B cell (primary cell): ENCODE results near the gene PPFIA1. TPM values are rescaled to one million over a fixed set of nuclear protein-coding genes. Genes with fewer than 3 reads are reported as not detected.
A peak's percentile ranks its signal among the peaks of the same experiment; 100 is the strongest.

Experiments used
- ATAC-seq: fragments of 200-7000 bp; cut with Tn5 transposase; one replicate; pipeline ENCODE4 v1.10.0; 2021; ENCODE audit warnings: low read depth, mild to moderate bottlenecking, moderate number of reproducible peaks, moderate library complexity
- CTCF ChIA-PET: fragments of 350-600 bp; sonication (Branson Sonifier 250); formaldehyde crosslinking; loops from one replicate; lab custom pipeline; 2021; ENCODE audit warnings: antibody characterized with exemption, inconsistent platforms; lab: Charles Lee
- POLR2A ChIA-PET: fragments of 350-600 bp; sonication (Branson Sonifier 250); formaldehyde crosslinking; loops from one replicate; lab custom pipeline; 2021; ENCODE audit warnings: antibody characterized with exemption; lab: Charles Lee
- DNase-seq: peaks from one replicate; pipeline ENCODE4 v3.0.0; 2013
- H2AFZ ChIP-seq: 2 replicates; pipeline ENCODE4 v1.6.1; 2012; ENCODE audit warnings: mild to moderate bottlenecking, low read depth, low read length; ENCODE audit not compliant: insufficient read depth, poor library complexity, severe bottlenecking
- H3K27ac ChIP-seq, 2 donors: 1 replicate in 1 of 2; 2 replicates in 1 of 2; pipeline ENCODE4 v1.5.1; 2012 to 2013; ENCODE audit warnings: low read length in 2 of 2, mild to moderate bottlenecking in 2 of 2, moderate library complexity in 1 of 2
- H3K27me3 ChIP-seq, 4 experiments: fragments of 200-600 bp in 1 of 4; sonication (generic) in 1 of 4; replicated peaks in 1 of 4; 1 replicate in 2 of 4; 2 replicates in 2 of 4; pipeline versions ENCODE4 v1.6.1 to v1.7.0; 2013 to 2016; ENCODE audit warnings: low read length in 3 of 4, mild to moderate bottlenecking in 2 of 4, mixed read lengths in 1 of 4, moderate library complexity in 1 of 4; ENCODE audit not compliant: insufficient read depth in 4 of 4, control insufficient read depth in 3 of 4; ENCODE audit errors: control extremely low read depth in 1 of 4
- H3K36me3 ChIP-seq, 2 experiments: replicated peaks in 1 of 2; 1 replicate in 1 of 2; 2 replicates in 1 of 2; pipeline versions ENCODE4 v1.6.1 to v1.7.1; 2013; ENCODE audit warnings: low read length in 1 of 2; ENCODE audit not compliant: insufficient read depth in 2 of 2, control insufficient read depth in 1 of 2; ENCODE audit errors: control extremely low read depth in 1 of 2, extremely low read depth in 1 of 2
- H3K4me1 ChIP-seq, 2 donors: fragments of 200-600 bp in 1 of 2; sonication (generic) in 1 of 2; 1 replicate in 1 of 2; 2 replicates in 1 of 2; pipeline versions ENCODE4 v1.5.1 to v1.6.1; 2013 to 2017; ENCODE audit warnings: low read length in 2 of 2; ENCODE audit not compliant: control insufficient read depth in 2 of 2, insufficient read depth in 2 of 2
- H3K4me2 ChIP-seq: replicated peaks from 2 replicates; pipeline ENCODE3; 2012; ENCODE audit warnings: mild to moderate bottlenecking, low read depth, low read length; ENCODE audit not compliant: poor library complexity, severe bottlenecking
- H3K4me3 ChIP-seq, 5 experiments: fragments of 200-600 bp in 1 of 5; sonication (generic) in 1 of 5; 1 replicate in 3 of 5; 2 replicates in 2 of 5; pipeline versions ENCODE4 v1.5.1 to v1.7.0; 2011 to 2016; ENCODE audit warnings: low read length in 4 of 5, mild to moderate bottlenecking in 4 of 5, low read depth in 2 of 5, control low read depth in 1 of 5, moderate library complexity in 1 of 5; ENCODE audit not compliant: insufficient read depth in 1 of 5; ENCODE audit errors: control extremely low read depth in 1 of 5, extremely low read depth in 1 of 5
- H3K79me2 ChIP-seq: fragments of 200-600 bp; sonication (generic); one replicate; pipeline ENCODE4 v1.6.0; 2016; ENCODE audit warnings: low read length; ENCODE audit not compliant: control insufficient read depth, insufficient read depth
- H3K9ac ChIP-seq: fragments of 200-600 bp; sonication (generic); 2 replicates; pipeline ENCODE4 v1.6.1; 2017; ENCODE audit warnings: mild to moderate bottlenecking, low read length, moderate library complexity
- H3K9me3 ChIP-seq, 3 donors: one replicate each; pipeline versions ENCODE4 v1.6.1 to v1.7.1; 2013; ENCODE audit warnings: low read length in 2 of 3; ENCODE audit not compliant: control insufficient read depth in 2 of 3, insufficient read depth in 1 of 3; ENCODE audit errors: control extremely low read depth in 1 of 3
- H4K20me1 ChIP-seq: 2 replicates; pipeline ENCODE4 v1.6.0; 2012; ENCODE audit warnings: mild to moderate bottlenecking, low read length; ENCODE audit not compliant: insufficient read depth, control insufficient read depth, poor library complexity, severe bottlenecking
- H3K27ac Mint-ChIP-seq: one replicate; pipeline ENCODE4 v1.8.0; 2021; ENCODE audit warnings: mixed read lengths
- H3K27me3 Mint-ChIP-seq: one replicate; pipeline ENCODE4 v1.8.0; 2021; ENCODE audit warnings: mixed read lengths
- H3K4me1 Mint-ChIP-seq: one replicate; pipeline ENCODE4 v1.8.0; 2021; ENCODE audit warnings: mixed read lengths
- H3K4me3 Mint-ChIP-seq: one replicate; pipeline ENCODE4 v1.8.0; 2021; ENCODE audit warnings: mixed read lengths
- H3K9me3 Mint-ChIP-seq: one replicate; pipeline ENCODE4 v1.8.0; 2022; ENCODE audit warnings: mixed read lengths; ENCODE audit not compliant: insufficient read depth
- EZH2 ChIP-seq: IDR thresholded peaks from 2 replicates; pipeline ENCODE4 v1.6.1; 2012; ENCODE audit warnings: borderline replicate concordance, low read depth, mild to moderate bottlenecking, moderate library complexity, low read length; ENCODE audit not compliant: insufficient read depth, poor library complexity, severe bottlenecking
- WGBS: methylation state at CpG from one replicate; pipeline ENCODE4 v1.1.5; 2013; ENCODE audit warnings: missing lambda C conversion rate; ENCODE audit not compliant: insufficient coverage; 5-methylcytosine and 5-hydroxymethylcytosine counted together
- intact Hi-C: fragments of 100-400 bp; cut with micrococcal nuclease; formaldehyde crosslinking; loops from one replicate; pipeline ENCODE4 v1.10.0; 2022
- polyA minus RNA-seq: library from RNA; depleted of rRNA, polyadenylated mRNA; stranded (reverse); fragments of >200 nt; gene quantifications from 2 replicates; pipeline ENCODE4 v1.2.3, GENCODE V29; 2012
- polyA plus RNA-seq: library from polyadenylated mRNA; depleted of rRNA; stranded (reverse); fragments of >200 nt; gene quantifications from 2 replicates; pipeline ENCODE4 v1.2.3, GENCODE V29; 2012
- total RNA-seq, 2 donors: library from RNA; stranded (reverse); fragments of 120-200 nt in 1 of 2; gene quantifications; 1 replicate in 1 of 2; 2 replicates in 1 of 2; pipeline versions ENCODE4 v1.2.3 to v1.2.4, GENCODE V29; 2013 to 2022
- TF ChIP-seq, protein P1 (sequence below): fragments of 200-600 bp; IDR thresholded peaks from one replicate; pipeline ENCODE4 v1.8.0; 2022; ENCODE audit warnings: antibody characterized with exemption, mild to moderate bottlenecking

Gene PPFIA1
- 70.4 and 80.7 TPM in 2 replicates for total RNA-seq
- total RNA-seq (2013), result 23.8 TPM
- 19.2 and 21.8 TPM in 2 replicates for polyA plus RNA-seq
- 33.1 and 37.4 TPM in 2 replicates for polyA minus RNA-seq

- ATAC-seq, result peak; percentile 96
- no peaks in the 10 kb centered on the region for H3K9me3 Mint-ChIP-seq
- CTCF ChIA-PET, result no interaction called here
- peaks cover 31% of the 10 kb centered on the region for H3K4me1 Mint-ChIP-seq
- Histone ChIP-seq H3K4me2 (peak within 1 kb of the TSS; percentile 99), H4K20me1 (peaks cover 8% of the 10 kb centered on the region), H3K4me3 (peak within 1 kb of the TSS; percentile 60 to 90 (median 75)), H3K9ac (peak within 1 kb of the TSS; percentile 82), H3K27me3 (peaks cover 0 to 13% (median 2%) of the 10 kb centered on the region in 4 experiments), H3K27ac (peak within 1 kb of the TSS in 1 of 2 donors; percentile 77), H3K36me3 (peaks cover 0 to 17% of the 10 kb centered on the region in 2 experiments), H3K9me3 (no peaks in the 10 kb centered on the region), H2AFZ (peak within 1 kb of the TSS; percentile 98), H3K79me2 (peaks cover 27% of the 10 kb centered on the region), H3K4me1 (peaks cover 9 to 18% of the 10 kb centered on the region in 2 donors)
- peaks cover 19% of the 10 kb centered on the region for H3K27me3 Mint-ChIP-seq
- DNase-seq, result peak; percentile 98
- peak within 1 kb of the TSS; percentile 88 for H3K4me3 Mint-ChIP-seq
- no peak for TF ChIP-seq EZH2
- TF ChIP-seq, protein P1, sequence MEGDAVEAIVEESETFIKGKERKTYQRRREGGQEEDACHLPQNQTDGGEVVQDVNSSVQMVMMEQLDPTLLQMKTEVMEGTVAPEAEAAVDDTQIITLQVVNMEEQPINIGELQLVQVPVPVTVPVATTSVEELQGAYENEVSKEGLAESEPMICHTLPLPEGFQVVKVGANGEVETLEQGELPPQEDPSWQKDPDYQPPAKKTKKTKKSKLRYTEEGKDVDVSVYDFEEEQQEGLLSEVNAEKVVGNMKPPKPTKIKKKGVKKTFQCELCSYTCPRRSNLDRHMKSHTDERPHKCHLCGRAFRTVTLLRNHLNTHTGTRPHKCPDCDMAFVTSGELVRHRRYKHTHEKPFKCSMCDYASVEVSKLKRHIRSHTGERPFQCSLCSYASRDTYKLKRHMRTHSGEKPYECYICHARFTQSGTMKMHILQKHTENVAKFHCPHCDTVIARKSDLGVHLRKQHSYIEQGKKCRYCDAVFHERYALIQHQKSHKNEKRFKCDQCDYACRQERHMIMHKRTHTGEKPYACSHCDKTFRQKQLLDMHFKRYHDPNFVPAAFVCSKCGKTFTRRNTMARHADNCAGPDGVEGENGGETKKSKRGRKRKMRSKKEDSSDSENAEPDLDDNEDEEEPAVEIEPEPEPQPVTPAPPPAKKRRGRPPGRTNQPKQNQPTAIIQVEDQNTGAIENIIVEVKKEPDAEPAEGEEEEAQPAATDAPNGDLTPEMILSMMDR, result no peak
- POLR2A ChIA-PET, result no interaction called here
- peak within 1 kb of the TSS; percentile 64 for H3K27ac Mint-ChIP-seq
- under 1% methylated on average over 99 of the region's 99 CpGs for WGBS
- intact Hi-C loops, result loop anchor here (1.0 to 10.0 kb wide), 2 partner anchors 67 to 1515 kb away; partner anchors contain the start of genes FADD and TESMIN
Measured at GRCh38 chr11:70270104-70270876, at the start of gene PPFIA1. Gene PPFIA1, plus strand, starts transcription at chr11:70270690. Its CDS starts 1,483 bp downstream, at chr11:70272173.

- no peak for DNase-seq
- no peaks in the 10 kb centered on the region for H3K9me3 Mint-ChIP-seq
- Histone ChIP-seq H3K27me3 (peaks cover 0 to 4% (median 0%) of the 10 kb centered on the region in 4 experiments), H3K79me2 (no peaks in the 10 kb centered on the region), H3K4me3 (no peak overlapping the region), H4K20me1 (no peaks in the 10 kb centered on the region), H3K4me1 (no peaks in the 10 kb centered on the region), H3K9me3 (no peaks in the 10 kb centered on the region), H3K27ac (no peak overlapping the region), H3K9ac (no peak overlapping the region), H3K36me3 (no peaks in the 10 kb centered on the region), H2AFZ (no peak overlapping the region), H3K4me2 (no peak overlapping the region)
- H3K4me1 Mint-ChIP-seq, result no peaks in the 10 kb centered on the region
- intact Hi-C loops, result no loop called here
- peaks cover 24% of the 10 kb centered on the region for H3K27me3 Mint-ChIP-seq
- ChIA-PET POLR2A (no interaction called here), CTCF (interaction anchor here (1.2 kb wide), 1 partner anchor 11 kb away, joined by 3 read pairs; no protein-coding TSS in a partner anchor)
- no CpG with 5 or more reads among the region's 1 CpG for WGBS
- H3K4me3 Mint-ChIP-seq, result no peak overlapping the region
- TF ChIP-seq, protein P1, result no peak
- no peak for TF ChIP-seq EZH2
- no peak overlapping the region for H3K27ac Mint-ChIP-seq
- no peak for ATAC-seq
Measured at GRCh38 chr11:70220920-70221319, 49.6 kb upstream of the PPFIA1 start.
